Epithelial cell of prostate (primary cell): ENCODE data around the gene AGL.
"Not testable (repeated sequence)": the region's sequence is repeated elsewhere in the genome, so short reads cannot be mapped to it uniquely, and the experiment has no call there.

Experiments used
- DNase-seq: peaks from one replicate; pipeline ENCODE4 v3.0.0-alpha.2; 2011; ENCODE audit warnings: low read depth, low spot score
- H3K27ac ChIP-seq: fragments of 450-650 bp; 2 replicates; pipeline ENCODE4 v1.5.1; 2017; ENCODE audit warnings: mild to moderate bottlenecking

The AGL gene

GRCh38 chr1:99849744-99850458 lies at the start of gene AGL:
AGL (plus strand) TSS chr1:99850361; CDS start chr1:99851043, 682 bp downstream.
- peak within 1 kb of the TSS; percentile 69 for H3K27ac ChIP-seq
- DNase-seq, result peak; percentile 37

- no peak for DNase-seq
- no peak overlapping the region for H3K27ac ChIP-seq
Measured at GRCh38 chr1:99801584-99801983, 48.6 kb upstream of the AGL start.

- DNase-seq, result no peak
- no peak overlapping the region for H3K27ac ChIP-seq
Measured at GRCh38 chr1:99806882-99807281, 43.3 kb upstream of the AGL start.

DNA sequence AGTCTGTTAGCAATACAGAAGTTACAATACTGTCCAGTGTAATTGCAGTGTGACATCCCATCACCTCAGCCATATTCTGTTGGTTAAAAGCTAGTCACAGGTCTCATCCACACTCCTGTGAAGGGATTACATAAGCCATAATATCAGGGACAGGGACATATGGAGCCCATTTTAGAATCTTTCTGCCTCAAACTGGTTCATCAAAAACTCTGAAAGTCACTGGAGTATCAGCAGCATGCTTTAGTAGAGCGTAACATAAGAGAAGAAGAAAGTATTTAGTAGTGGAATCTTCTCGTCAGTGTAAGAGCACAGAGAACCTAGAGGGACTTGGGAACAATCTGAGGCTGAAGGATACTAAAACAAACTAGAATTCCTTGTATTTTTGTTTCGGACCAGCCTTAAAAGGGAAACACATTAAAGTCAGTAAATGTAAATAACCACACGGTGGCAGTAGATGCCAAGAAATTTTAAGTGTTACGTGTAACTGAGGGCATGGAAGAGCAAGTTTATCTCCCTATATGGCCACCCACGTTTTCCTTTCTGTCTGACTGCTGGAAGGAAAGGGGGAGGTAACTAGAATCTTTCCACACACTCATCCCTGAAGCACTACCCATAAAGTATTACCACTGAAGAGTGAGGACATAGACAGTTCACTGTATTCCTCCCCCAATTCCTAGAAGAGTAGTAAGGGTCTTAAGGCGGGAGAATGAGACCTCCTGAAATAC lies 41.6 kb upstream of the AGL start:
- DNase-seq, result peak; percentile 53
- H3K27ac ChIP-seq, result no peak overlapping the region

- no peak for DNase-seq
- H3K27ac ChIP-seq, result no peak overlapping the region
Measured at GRCh38 chr1:99811075-99811474, 39.1 kb upstream of the AGL start.

DNA sequence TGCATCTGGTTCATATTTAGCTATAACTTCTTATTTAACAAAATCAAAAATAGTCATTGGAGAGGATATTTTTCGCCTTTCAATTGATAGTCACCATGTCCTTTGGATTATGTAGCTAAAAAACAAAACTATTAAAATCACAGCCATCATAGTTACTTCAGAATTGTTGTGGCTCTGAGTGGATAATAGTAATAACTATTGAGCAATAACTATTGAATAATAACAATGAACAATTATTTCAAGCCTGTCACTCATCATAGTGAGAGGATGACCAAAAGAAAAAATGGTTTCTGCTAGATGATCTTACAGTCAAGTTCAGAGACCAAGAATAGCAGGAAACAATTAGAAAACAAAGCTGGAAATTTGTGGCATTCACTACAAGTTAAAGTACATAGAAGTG lies 38.4 kb upstream of the AGL start:
- no peak for DNase-seq
- no peak overlapping the region for H3K27ac ChIP-seq

GRCh38 chr1:99814373-99814900 lies 35.7 kb upstream of the AGL start:
- peak overlapping the region; percentile 55 for H3K27ac ChIP-seq
- DNase-seq, result peak; percentile 50

DNA sequence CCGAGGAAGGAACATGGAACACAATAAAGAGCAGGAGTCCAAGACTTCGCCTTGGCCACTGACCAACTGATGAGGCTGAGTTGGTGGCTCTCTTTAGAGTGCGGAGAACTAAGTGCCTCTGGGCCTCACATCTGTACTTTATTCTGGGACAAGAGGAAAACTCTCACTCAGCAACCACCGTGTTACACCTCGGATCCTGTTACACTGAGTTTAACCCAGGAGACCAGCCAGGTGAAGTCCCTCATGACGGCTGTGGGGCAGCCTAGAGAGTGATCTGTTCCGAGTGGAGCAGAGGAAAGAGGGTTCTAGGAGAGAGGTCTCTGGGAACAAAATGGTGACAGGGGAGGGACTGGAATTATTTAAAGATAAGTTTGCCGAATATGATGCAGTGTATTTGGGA lies 33.5 kb upstream of the AGL start:
- no peak for DNase-seq
- no peak overlapping the region for H3K27ac ChIP-seq

DNA sequence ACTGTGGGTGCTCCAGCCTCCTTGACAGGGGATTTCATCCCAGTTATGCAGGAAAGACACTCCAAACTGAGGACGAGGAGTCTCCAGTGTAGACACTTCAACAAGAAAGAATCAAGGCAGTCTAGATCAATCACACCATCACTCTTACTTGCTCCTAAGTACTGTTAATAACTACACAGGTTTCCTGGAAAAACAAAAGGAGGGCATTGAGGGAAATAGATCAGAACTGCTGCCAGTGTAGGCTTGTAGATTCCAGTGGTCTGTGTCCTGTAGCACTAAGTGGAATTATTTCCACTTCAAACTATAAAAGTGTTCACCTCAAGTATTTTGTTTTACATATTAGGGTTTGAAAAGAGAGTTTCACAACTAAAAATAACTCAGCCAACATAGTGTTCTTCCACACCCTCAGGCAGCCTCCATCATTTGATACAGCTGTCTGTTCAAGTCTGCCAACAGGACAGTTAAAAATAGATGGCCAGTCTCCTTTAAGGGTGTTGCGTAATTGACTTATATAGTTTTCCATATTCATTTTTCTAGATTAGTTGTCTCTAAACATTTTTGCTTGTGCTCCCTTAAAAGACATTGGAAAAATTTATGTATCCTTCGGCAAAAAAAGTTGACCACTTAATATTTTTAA lies 32.0 kb upstream of the AGL start:
- no peak for DNase-seq

DNA sequence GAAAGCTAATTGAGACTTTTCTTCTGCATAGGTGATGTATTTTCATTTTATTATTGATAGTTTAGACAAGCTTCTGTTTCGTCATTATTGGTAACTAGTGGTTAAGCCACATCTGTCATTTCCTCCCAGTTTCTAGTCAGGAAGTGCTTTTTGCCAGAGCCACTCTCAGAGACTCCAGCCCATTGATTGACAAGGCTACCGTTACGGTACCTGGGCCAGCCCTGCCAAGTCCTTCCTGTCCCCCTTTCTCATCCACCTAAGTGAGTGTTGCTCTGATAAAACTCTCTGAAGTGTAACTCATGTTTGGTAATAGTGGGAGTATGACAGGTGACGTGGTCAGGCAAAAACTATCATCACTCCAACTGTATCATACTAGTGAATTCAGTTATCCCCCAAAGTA lies 29.6 kb upstream of the AGL start:
- DNase-seq, result no peak
- no peak overlapping the region for H3K27ac ChIP-seq

More for the DNA sequence above, 32.0 kb upstream of the AGL start:
- H3K27ac ChIP-seq, result no peak overlapping the region

DNA sequence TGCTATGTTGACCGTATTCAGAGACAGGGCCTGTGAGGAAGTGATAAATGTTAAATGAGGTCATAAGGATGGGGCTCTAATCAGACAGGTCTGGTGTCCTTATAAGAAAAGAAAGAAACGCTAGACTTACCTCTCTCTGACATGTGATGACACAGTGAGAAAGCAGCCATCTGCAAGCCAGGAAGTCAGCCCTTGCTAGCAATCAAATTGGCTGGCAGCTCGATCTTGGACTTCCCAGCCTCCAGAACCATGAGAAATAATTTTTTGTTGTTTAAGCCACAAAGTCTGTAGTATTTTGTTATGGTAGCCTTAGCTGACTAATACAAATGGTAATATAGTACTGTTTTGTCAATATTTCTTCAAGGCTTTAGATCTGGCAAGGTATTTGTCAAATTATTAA lies 25.1 kb upstream of the AGL start:
- no peak for DNase-seq
- H3K27ac ChIP-seq, result no peak overlapping the region

DNA sequence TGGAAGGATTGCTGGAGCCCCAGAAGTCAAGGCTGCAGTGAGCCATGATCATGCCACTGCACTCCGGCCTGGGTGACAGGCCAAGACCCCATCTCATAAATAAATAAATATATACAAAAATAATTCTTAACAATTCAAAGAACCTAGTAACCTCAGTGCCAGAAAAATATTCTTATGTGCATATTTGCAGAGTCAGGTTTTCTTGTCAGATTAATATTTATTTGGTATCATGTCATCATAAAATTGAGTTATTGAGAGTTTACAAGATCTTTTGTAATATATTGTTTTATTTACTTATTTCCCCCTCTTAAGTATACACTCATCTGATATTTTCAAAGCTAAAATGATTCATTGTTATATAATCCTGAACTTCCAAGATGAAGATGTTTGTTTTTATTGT lies 24.5 kb upstream of the AGL start:
- no peak overlapping the region for H3K27ac ChIP-seq

DNA sequence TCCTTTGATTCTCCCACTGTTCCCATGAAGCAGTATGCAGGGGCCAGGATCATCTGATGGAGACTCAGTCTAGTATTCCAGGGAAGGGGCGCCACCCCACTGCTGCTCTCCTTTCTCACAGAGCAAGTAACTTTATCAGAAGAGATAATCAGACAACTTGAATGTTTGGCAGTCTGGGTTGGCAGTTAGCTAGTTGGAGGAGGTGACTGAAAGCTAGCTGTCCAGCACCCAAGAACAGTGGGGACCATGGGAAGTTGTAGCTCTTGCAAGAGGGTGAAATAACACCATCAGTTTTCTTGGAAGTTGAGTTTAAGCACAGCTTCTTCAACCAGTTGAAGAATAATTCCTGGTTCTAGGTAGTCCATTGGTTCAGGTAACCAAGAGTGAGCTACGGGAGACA lies 22.2 kb upstream of the AGL start:
- no peak overlapping the region for H3K27ac ChIP-seq
- DNase-seq, result no peak

More for the DNA sequence above, 24.5 kb upstream of the AGL start:
- DNase-seq, result no peak

DNA sequence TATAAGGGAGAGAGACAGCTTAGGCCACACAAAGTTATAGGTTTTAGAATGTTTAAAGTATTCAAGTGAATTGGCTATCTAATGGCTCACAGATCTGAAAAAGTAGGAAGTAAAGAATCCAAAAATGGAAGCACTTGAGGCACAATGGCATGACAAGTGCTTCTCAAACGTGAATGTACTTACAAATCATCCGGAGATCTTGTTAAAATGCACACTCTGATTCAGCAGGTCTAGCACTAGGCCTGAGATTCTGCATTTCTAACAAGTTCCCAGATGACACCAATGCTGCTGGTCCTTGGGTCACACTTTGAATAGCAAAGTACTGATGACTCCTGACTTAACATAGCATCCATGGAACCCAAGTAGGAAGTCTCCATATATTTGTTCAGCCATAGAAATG lies 20.9 kb upstream of the AGL start:
- no peak overlapping the region for H3K27ac ChIP-seq
- no peak for DNase-seq

DNA sequence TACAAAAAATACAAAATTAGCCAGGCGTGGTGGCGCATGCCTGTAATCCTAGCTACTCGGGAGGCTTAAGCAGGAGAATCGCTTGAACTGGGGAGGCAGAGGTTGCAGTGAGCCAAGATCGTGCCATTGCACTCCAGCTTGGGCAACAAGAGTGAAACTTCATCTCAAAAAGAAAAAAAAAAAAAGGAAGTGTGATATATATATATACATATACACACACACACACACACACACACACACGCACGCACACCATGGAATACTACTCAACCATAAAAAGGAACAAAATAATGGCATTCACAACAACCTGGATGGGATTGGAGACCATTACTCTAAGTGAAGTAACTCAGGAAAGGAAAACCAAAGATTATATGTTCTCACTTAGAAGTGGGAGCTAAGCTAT lies 16.2 kb upstream of the AGL start:
- DNase-seq, result not testable (repeated sequence)

GRCh38 chr1:99836171-99837103 lies 13.7 kb upstream of the AGL start:
- peak overlapping the region; percentile 50 for H3K27ac ChIP-seq
- DNase-seq, result peak; percentile 27

More for the DNA sequence above, 16.2 kb upstream of the AGL start:
- not testable (repeated sequence) for H3K27ac ChIP-seq

DNA sequence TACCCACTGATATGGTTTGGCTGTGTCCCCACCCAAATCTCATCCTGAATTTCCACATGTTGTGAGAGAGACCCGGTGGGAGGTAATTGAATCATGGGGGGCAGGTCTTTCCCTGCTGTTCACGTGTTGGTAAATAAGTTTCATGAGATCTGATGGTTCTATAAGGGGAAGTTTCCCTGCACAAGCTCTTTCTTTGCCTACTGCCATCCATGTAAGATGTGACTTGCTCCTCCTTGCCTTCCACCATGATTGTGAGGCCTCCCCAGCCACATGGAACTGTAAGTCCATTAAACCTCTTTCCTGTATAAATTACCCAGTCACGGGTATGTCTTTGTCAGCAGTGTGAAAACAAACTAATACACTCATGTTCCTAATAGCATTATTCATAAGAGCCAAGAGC lies 9.8 kb upstream of the AGL start:
- H3K27ac ChIP-seq, DNase-seq: not testable (repeated sequence)

DNA sequence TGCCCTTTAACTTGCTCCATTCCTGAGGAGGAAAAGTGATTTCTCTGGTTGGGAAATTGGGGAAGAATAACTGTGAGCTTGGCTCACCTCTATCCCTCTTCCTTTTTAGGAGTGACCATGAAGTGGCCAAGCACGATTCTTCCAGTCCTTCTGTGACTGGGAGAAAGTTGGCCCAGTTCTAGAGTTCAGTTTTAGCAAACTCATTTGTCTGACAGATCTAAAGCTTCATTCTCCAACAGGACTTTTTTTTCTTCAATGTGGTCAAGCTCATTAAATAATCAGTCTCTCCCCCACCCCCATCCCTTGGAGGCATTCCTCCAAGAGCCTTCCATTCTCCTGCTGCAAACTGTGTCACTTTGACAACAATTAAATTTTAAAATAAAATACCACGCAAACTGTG lies 6.4 kb upstream of the AGL start:
- H3K27ac ChIP-seq, result no peak overlapping the region
- DNase-seq, result no peak

DNA sequence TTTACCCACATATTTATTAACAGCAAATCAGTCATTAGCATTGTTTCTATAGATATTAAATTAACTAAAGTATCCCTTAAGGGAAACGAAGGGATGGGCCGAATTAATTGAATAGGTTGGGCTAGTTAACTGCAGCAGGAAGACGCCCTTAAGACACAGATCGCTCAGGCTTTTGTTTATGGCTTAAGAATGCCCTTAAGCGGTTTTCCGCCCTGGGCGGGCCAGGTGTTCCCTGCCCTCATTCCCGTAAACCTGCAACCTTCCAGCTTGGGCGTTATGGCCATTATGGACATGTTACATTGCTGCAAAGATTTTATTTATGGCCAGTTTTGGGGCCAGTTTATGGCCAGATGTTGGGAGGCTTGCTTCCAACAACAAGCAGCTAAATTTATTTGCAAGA lies 5.0 kb upstream of the AGL start:
- DNase-seq, H3K27ac ChIP-seq: not testable (repeated sequence)

GRCh38 chr1:99849413-99849743 lies 783 bp upstream of the AGL start:
- DNase-seq, result no peak
- H3K27ac ChIP-seq, result peak overlapping the region; percentile 69
